Adrenal gland (tissue), 5 donors: ENCODE results near the gene DYSF.

Experiments
- POLR2A ChIP-seq, 2 donors: fragments of 450-650 bp; IDR thresholded peaks; one replicate each; pipeline ENCODE4 v1.6.1; 2017; ENCODE audit warnings: antibody characterized with exemption in 2 of 2, mild to moderate bottlenecking in 2 of 2, moderate library complexity in 1 of 2
- TF ChIP-seq, protein P1 (sequence below), 6 experiments: fragments of 450-650 bp in 4 of 6; fragments of 200-600 bp in 2 of 6; sonication (generic) in 1 of 6; IDR thresholded peaks; 1 replicate in 5 of 6; 2 replicates in 1 of 6; pipeline versions ENCODE4 v1.5.1 to v1.8.0; 2016 to 2021; ENCODE audit warnings: antibody characterized with exemption in 6 of 6, mild to moderate bottlenecking in 2 of 6, moderate library complexity in 1 of 6
- donor health status: DM: no; HTN: no; CAD: no.

DNA sequence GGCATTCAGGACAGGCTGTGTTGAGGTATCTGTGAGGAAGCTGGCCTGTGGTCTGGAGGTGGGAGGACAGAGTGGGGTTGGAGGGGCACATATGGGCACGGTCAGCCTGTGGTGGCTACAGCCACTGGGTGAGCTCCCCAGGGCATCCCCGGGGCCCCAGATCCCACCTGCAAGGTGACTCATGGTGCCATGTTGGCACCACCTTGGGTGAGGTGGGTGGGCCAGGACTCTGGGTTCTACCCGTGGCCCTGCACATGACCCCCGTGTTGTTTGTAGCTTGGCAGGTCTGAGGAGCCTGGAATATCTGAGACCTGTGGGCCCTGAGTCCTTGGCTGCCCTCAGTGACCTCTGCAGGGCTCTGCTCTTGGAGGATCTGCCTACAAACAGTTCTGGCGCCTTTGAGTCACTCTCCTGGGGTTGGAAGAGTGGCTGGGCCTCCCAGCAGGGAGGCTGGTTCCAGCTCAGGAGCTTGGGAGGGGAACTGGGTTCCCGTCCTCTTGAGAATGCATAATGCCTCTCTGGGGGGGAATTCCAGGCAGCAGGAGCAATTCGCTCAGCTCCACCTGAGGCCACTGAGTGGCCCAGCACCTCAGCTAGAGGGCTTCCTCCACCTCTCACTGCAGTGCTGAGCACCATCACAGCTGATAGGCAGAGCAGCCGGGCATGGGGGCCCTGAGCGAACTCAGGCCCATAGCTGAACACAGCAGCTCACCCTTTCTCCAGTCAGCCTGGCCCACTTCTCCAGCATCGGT is 105.1 kb downstream of the DYSF start:
- TF ChIP-seq, protein P1, sequence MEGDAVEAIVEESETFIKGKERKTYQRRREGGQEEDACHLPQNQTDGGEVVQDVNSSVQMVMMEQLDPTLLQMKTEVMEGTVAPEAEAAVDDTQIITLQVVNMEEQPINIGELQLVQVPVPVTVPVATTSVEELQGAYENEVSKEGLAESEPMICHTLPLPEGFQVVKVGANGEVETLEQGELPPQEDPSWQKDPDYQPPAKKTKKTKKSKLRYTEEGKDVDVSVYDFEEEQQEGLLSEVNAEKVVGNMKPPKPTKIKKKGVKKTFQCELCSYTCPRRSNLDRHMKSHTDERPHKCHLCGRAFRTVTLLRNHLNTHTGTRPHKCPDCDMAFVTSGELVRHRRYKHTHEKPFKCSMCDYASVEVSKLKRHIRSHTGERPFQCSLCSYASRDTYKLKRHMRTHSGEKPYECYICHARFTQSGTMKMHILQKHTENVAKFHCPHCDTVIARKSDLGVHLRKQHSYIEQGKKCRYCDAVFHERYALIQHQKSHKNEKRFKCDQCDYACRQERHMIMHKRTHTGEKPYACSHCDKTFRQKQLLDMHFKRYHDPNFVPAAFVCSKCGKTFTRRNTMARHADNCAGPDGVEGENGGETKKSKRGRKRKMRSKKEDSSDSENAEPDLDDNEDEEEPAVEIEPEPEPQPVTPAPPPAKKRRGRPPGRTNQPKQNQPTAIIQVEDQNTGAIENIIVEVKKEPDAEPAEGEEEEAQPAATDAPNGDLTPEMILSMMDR (IDR thresholded peaks at IDR 0.05) = no peak
- TF ChIP-seq POLR2A (IDR thresholded peaks at IDR 0.05) = no peak
